Adrenal gland (tissue), 5 donors: ENCODE data around the gene LPP.

Source experiments
- POLR2A ChIP-seq, 2 donors: fragments of 450-650 bp; IDR thresholded peaks; one replicate each; pipeline ENCODE4 v1.6.1; 2017; ENCODE audit warnings: antibody characterized with exemption in 2 of 2, mild to moderate bottlenecking in 2 of 2, moderate library complexity in 1 of 2
- TF ChIP-seq, protein P1 (sequence below), 6 experiments: fragments of 450-650 bp in 4 of 6; fragments of 200-600 bp in 2 of 6; sonication (generic) in 1 of 6; IDR thresholded peaks; 1 replicate in 5 of 6; 2 replicates in 1 of 6; pipeline versions ENCODE4 v1.5.1 to v1.8.0; 2016 to 2021; ENCODE audit warnings: antibody characterized with exemption in 6 of 6, mild to moderate bottlenecking in 2 of 6, moderate library complexity in 1 of 6
- donor health status: DM: no; HTN: no; CAD: no.

DNA sequence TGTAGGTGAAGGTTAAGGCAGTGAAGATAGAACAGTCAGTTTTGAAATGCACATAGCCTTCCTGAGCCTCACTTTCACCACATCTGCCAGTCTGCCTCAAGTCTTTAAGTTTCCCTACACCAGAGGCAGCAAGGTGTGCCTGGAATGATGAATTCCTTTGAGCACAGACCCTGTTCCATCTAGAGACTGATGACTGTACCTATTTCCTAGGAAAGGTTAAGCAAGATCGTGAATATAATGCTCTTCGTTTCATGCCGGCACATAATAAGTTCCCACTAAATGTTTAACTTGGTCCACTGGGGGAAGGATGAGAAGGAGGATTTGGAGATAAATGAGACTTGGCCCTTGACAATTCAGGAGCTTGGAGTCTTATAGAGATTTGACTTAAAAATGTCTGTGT is 141.9 kb downstream of the LPP start:
- TF ChIP-seq POLR2A (IDR thresholded peaks at IDR 0.05), result no peak
- TF ChIP-seq, protein P1, sequence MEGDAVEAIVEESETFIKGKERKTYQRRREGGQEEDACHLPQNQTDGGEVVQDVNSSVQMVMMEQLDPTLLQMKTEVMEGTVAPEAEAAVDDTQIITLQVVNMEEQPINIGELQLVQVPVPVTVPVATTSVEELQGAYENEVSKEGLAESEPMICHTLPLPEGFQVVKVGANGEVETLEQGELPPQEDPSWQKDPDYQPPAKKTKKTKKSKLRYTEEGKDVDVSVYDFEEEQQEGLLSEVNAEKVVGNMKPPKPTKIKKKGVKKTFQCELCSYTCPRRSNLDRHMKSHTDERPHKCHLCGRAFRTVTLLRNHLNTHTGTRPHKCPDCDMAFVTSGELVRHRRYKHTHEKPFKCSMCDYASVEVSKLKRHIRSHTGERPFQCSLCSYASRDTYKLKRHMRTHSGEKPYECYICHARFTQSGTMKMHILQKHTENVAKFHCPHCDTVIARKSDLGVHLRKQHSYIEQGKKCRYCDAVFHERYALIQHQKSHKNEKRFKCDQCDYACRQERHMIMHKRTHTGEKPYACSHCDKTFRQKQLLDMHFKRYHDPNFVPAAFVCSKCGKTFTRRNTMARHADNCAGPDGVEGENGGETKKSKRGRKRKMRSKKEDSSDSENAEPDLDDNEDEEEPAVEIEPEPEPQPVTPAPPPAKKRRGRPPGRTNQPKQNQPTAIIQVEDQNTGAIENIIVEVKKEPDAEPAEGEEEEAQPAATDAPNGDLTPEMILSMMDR (IDR thresholded peaks at IDR 0.05), result no peak
